A549 (cell line): ENCODE results near the gene CCDC194.

Experiments used
- CTCF ChIP-seq: fragments of >200 bp; sonication (Bioruptor Twin); formaldehyde crosslinking; IDR thresholded peaks from 3 replicates; pipeline ENCODE4 v1.5.1; 2016
- ELK1 ChIP-seq: fragments of 150-350 bp; IDR thresholded peaks from 2 replicates; pipeline ENCODE4 v1.6.1; 2014; ENCODE audit warnings: low read depth, mild to moderate bottlenecking, low read length
- EP300 ChIP-seq, 2 experiments: fragments of >200 bp; sonication (Bioruptor Twin); formaldehyde crosslinking; IDR thresholded peaks; 2 replicates in 1 of 2; 3 replicates in 1 of 2; pipeline ENCODE4 v1.6.1; 2016 to 2017
- GATA3 ChIP-seq: IDR thresholded peaks from 2 replicates; pipeline ENCODE4 v1.6.1; 2012; ENCODE audit warnings: borderline replicate concordance
- JUN ChIP-seq, 2 experiments: fragments of >200 bp; sonication (Bioruptor Twin); formaldehyde crosslinking; IDR thresholded peaks; 2 replicates in 1 of 2; 3 replicates in 1 of 2; pipeline ENCODE4 v1.6.1; 2016 to 2017
- MAX ChIP-seq: IDR thresholded peaks from 2 replicates; pipeline ENCODE4 v1.6.1; 2012
- RNF2 ChIP-seq: fragments of 200-600 bp; sonication (generic); IDR thresholded peaks from 2 replicates; pipeline ENCODE4 v1.6.1; 2016; ENCODE audit warnings: low read depth, mild to moderate bottlenecking, antibody characterized with exemption, moderate library complexity, borderline replicate concordance

- no peak for TF ChIP-seq CTCF
- TF ChIP-seq RNF2 = no peak
- no peak for TF ChIP-seq MAX
- TF ChIP-seq GATA3 = no peak
- TF ChIP-seq ELK1 = no peak
- no peak for TF ChIP-seq EP300 (IDR thresholded peaks at IDR 0.05)
- TF ChIP-seq JUN (IDR thresholded peaks at IDR 0.05) = no peak
Measured at GRCh38 chr19:17357078-17357666, 36.8 kb downstream of the CCDC194 start.
